Retinal pigment epithelial cell (primary cell): ENCODE data around the gene IL1R1.

Experiments used
- DNase-seq: peaks from one replicate; pipeline ENCODE4 v3.0.0-alpha.2; 2010; ENCODE audit warnings: low read depth
- H3K4me3 ChIP-seq: 2 replicates; pipeline ENCODE4 v1.5.1; 2011; ENCODE audit warnings: mild to moderate bottlenecking, low read length, control low read depth, moderate library complexity
- TF ChIP-seq, protein P1 (sequence below): conservative IDR thresholded peaks from 2 replicates; pipeline ENCODE4 v1.5.1; 2011; ENCODE audit warnings: low read depth, low read length, control low read depth, inconsistent platforms

Gene IL1R1

DNA sequence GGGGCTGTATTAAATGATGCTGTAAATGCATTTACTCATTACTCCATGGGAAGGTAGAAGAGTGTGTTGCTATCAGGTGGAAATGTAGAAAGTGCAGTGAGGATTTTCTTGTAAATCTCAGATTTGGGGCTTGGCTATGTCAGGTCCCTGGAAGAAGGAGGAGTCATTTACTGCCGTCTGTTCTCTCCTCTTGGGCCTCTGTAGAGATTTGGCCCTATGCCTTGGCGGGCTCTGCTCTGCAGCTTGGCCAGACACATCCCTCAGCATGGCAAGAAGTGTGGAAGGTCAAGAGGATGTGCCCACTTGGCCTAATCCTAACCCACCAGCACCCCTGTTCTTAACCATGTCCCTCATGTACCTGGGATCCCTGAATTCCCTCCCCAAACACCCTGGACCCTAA lies 6.7 kb downstream of the IL1R1 start:
- DNase-seq, result no peak
- no peak overlapping the region for H3K4me3 ChIP-seq
- TF ChIP-seq, protein P1, sequence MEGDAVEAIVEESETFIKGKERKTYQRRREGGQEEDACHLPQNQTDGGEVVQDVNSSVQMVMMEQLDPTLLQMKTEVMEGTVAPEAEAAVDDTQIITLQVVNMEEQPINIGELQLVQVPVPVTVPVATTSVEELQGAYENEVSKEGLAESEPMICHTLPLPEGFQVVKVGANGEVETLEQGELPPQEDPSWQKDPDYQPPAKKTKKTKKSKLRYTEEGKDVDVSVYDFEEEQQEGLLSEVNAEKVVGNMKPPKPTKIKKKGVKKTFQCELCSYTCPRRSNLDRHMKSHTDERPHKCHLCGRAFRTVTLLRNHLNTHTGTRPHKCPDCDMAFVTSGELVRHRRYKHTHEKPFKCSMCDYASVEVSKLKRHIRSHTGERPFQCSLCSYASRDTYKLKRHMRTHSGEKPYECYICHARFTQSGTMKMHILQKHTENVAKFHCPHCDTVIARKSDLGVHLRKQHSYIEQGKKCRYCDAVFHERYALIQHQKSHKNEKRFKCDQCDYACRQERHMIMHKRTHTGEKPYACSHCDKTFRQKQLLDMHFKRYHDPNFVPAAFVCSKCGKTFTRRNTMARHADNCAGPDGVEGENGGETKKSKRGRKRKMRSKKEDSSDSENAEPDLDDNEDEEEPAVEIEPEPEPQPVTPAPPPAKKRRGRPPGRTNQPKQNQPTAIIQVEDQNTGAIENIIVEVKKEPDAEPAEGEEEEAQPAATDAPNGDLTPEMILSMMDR, result no peak

GRCh38 chr2:102149644-102150455 lies 7.3 kb downstream of the IL1R1 start:
- no peak overlapping the region for H3K4me3 ChIP-seq
- DNase-seq, result no peak
- TF ChIP-seq, protein P1, result no peak

- H3K4me3 ChIP-seq, result no peak overlapping the region
- DNase-seq, result no peak
- TF ChIP-seq, protein P1, result no peak
Observed at GRCh38 chr2:102154364-102154763, 11.8 kb downstream of the IL1R1 start.

DNA sequence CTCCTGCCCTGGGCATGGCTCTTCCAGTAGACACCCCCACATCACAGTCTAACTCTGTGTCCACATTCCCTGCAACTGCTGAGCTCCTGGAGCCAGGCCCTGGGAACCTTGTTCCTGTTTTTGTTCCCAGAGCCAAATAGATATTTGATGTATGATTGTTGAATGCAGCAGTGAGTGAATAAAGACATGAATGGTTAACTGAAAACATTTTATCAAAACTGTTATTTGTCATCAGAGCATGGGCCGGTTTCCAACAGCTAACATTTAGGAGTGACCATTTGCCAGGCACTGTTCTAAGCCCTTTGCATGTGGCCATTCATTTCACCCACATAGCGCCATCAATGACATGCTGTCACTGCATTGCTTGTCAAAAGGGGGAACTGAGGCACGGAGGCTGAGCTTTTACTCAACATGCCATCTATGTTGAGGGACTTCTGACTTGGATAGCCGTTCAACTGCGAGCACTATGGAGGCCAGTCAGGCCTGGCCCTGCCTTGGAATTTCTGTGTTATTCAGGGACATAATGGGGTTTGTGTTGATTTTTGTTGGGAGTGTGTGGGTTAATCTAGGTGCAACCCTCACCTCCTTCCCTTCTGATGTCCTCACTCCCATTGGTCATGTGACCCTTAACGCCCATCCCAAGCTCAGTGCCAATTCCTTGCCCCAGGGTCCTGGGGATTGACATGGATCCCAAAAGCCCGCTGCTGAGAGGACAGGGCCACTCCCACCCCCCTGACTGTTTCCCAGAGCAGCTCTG lies 12.6 kb downstream of the IL1R1 start:
- TF ChIP-seq, protein P1, result no peak
- H3K4me3 ChIP-seq, result no peak overlapping the region
- DNase-seq, result no peak

DNA sequence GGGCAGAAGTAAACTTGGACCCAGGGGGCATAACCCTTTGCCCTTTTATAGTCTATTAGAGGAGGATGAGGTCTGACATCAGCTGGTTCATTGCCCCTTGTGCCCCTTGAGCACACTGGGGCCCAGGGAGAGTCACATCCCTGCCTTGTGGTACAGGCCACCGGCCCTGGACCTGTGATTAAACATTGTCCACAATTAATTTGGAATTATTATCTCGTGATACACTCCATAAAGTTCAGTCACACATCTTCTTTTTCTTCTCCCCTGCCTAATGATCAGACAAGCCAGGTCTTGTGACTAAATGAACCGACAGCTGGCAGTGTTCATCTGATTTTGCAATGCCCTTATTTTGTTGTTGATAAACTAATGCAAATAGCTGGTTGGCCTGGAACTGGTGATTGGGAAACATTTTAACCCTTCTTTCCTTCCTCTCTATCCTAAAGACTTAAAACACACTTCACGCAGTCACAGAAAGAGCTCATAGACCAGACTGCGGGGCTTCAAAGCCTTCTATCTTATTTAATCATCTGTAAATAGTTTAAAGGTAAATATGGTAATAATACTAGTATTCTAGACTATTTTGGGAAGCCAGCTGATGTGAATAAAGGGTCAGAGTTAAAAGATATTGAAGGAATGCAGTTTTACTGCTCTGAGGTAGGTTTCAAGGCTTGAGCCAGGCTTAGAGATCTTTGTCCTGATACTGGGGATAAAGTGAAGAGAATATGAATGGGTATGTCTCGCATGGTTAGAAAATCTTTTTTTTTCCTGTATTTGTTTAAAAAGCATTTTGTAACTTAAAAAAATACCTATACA lies 13.4 kb downstream of the IL1R1 start:
- TF ChIP-seq, protein P1, result no peak
- no peak overlapping the region for H3K4me3 ChIP-seq
- no peak for DNase-seq

DNA sequence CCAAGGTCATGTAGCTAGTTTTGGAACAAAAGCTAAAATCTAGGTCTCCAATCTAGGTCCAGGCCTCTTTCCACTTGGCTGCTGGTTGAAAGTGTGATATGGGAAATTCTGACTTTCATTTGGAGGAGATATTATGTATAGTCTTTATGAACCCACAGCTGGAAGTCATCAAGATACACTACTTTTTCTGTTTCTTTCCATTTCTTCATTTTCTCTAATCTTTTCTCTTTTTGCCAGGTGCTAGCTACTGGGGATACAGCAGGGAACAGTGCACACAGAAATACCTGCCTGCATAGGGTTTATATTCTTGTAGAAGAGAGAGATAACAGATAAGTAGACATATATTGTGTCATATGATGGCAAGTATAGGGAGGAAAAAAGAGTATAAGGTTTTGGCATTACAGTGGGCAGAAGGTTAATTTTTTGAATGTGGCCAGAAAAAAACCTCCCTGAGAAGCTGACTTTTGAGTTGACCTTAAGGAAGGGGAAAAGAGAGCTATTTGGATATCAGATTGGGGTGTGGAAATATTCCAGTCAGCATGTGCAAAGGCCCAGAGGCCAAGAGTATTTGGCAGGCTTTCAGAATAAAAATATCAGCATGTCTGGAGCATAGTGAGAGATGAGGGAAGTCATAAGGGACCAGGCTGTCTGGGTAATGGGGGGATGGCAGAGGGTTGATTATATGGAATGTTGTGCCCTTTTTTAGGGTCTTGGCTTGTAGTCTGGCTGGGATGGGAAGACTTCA lies 15.6 kb downstream of the IL1R1 start:
- no peak for DNase-seq
- no peak overlapping the region for H3K4me3 ChIP-seq
- TF ChIP-seq, protein P1, result no peak
